Keratinocyte (primary cell): Measurements from ENCODE around the gene YAF2. TPM values are rescaled to one million over a fixed set of nuclear protein-coding genes. Genes with fewer than 3 reads are reported as not detected.

Experiments used
- DNase-seq: peaks from one replicate; pipeline ENCODE4 v3.0.0-alpha.2; 2011; ENCODE audit warnings: low read depth, missing footprints, low spot score
- FAIRE-seq: peaks from 2 replicates; lab custom pipeline; 2011; peaks lifted over from hg19 to GRCh38; lab: Jason Lieb, UNC
- H2AFZ ChIP-seq: 2 replicates; pipeline ENCODE4 v1.6.0; 2012; ENCODE audit warnings: low read length, control low read depth, inconsistent platforms; ENCODE audit not compliant: control insufficient read depth
- H3K27ac ChIP-seq: 2 replicates; pipeline ENCODE4 v1.5.1; 2011; ENCODE audit warnings: low read length; ENCODE audit not compliant: control insufficient read depth, insufficient read depth
- H3K27me3 ChIP-seq: 3 replicates; pipeline ENCODE4 v1.6.0; 2011; ENCODE audit warnings: low read length; ENCODE audit not compliant: control insufficient read depth, insufficient read depth; ENCODE audit errors: extremely low read depth
- H3K36me3 ChIP-seq, 2 experiments: 2 replicates in 1 of 2; 3 replicates in 1 of 2; pipeline ENCODE4 v1.5.1; 2011; ENCODE audit warnings: low read length in 2 of 2, mild to moderate bottlenecking in 1 of 2; ENCODE audit not compliant: control insufficient read depth in 2 of 2, insufficient read depth in 2 of 2; ENCODE audit errors: extremely low read depth in 1 of 2
- H3K4me1 ChIP-seq: 3 replicates; pipeline ENCODE4 v1.5.1; 2011; ENCODE audit warnings: low read length; ENCODE audit not compliant: control insufficient read depth, insufficient read depth; ENCODE audit errors: extremely low read depth
- H3K4me2 ChIP-seq: 3 replicates; pipeline ENCODE4 v1.6.0; 2011; ENCODE audit warnings: low read depth, low read length; ENCODE audit not compliant: control insufficient read depth, insufficient read depth; ENCODE audit errors: extremely low read depth
- H3K4me3 ChIP-seq, 3 experiments: fragments of 200-600 bp in 1 of 3; sonication (generic) in 1 of 3; 2 replicates in 2 of 3; 3 replicates in 1 of 3; pipeline ENCODE4 v1.5.1; 2011 to 2016; ENCODE audit warnings: low read length in 3 of 3, mild to moderate bottlenecking in 3 of 3, control low read depth in 2 of 3, inconsistent platforms in 1 of 3, low read depth in 1 of 3, mixed read lengths in 1 of 3, mixed run types in 1 of 3, moderate library complexity in 1 of 3; ENCODE audit not compliant: control insufficient read depth in 2 of 3, insufficient read depth in 2 of 3; ENCODE audit errors: extremely low read depth in 1 of 3
- H3K79me2 ChIP-seq: 2 replicates; pipeline ENCODE4 v1.6.0; 2012; ENCODE audit warnings: low read length; ENCODE audit not compliant: control insufficient read depth, insufficient read depth
- H3K9ac ChIP-seq: 3 replicates; pipeline ENCODE4 v1.6.0; 2011; ENCODE audit warnings: low read length; ENCODE audit not compliant: control insufficient read depth, insufficient read depth; ENCODE audit errors: extremely low read depth
- H3K9me1 ChIP-seq: 3 replicates; pipeline ENCODE4 v1.6.0; 2011; ENCODE audit warnings: low read length; ENCODE audit not compliant: control insufficient read depth, insufficient read depth; ENCODE audit errors: extremely low read depth
- H3K9me3 ChIP-seq: 2 replicates; pipeline ENCODE4 v1.5.1; 2012; ENCODE audit warnings: low read depth, low read length; ENCODE audit not compliant: control insufficient read depth
- H4K20me1 ChIP-seq: 3 replicates; pipeline ENCODE4 v1.6.0; 2011; ENCODE audit warnings: low read length; ENCODE audit not compliant: control insufficient read depth, insufficient read depth; ENCODE audit errors: extremely low read depth
- EZH2 ChIP-seq: IDR thresholded peaks from one replicate; pipeline ENCODE4 v1.6.1; 2012; ENCODE audit warnings: inconsistent platforms, mild to moderate bottlenecking, low read length, moderate library complexity
- dilution Hi-C: fragments of 300-500 bp; cut with MboI; formaldehyde crosslinking; loops from one replicate; pipeline ENCODE4 v1.7.0; 2020; ENCODE audit warnings: low sequenced_read_pairs; ENCODE audit not compliant: extremely low pct_ligation_motif_present
- polyA plus RNA-seq, 5 experiments: library from polyadenylated mRNA; depleted of rRNA in 3 of 5; stranded (reverse) in 3 of 5; stranded (forward) in 1 of 5; unstranded in 1 of 5; fragments of >200 nt; gene quantifications; 1 replicate in 1 of 5; 2 replicates in 3 of 5; 3 replicates in 1 of 5; pipeline versions ENCODE4 v1.2.1 to v1.2.3, GENCODE V29; 2011 to 2012; ENCODE audit warnings: missing spikeins in 2 of 5, low read depth in 1 of 5, low replicate concordance in 1 of 5
- TF ChIP-seq, protein P1 (sequence below), 3 experiments: IDR thresholded peaks in 1 of 3; conservative IDR thresholded peaks in 1 of 3; optimal IDR thresholded peaks in 1 of 3; 2 replicates in 2 of 3; 3 replicates in 1 of 3; pipeline versions ENCODE3 to v1.5.1; 2011; ENCODE audit warnings: low read length in 3 of 3, mild to moderate bottlenecking in 3 of 3, moderate library complexity in 2 of 3, control low read depth in 1 of 3, inconsistent platforms in 1 of 3; ENCODE audit not compliant: insufficient read depth in 2 of 3; ENCODE audit errors: extremely low read depth in 1 of 3

YAF2 gene
- polyA plus RNA-seq, 1 donor (not counting 4 experiments of a cell fraction or from before 2014, with no cell fraction given), result 15.3 TPM

DNA sequence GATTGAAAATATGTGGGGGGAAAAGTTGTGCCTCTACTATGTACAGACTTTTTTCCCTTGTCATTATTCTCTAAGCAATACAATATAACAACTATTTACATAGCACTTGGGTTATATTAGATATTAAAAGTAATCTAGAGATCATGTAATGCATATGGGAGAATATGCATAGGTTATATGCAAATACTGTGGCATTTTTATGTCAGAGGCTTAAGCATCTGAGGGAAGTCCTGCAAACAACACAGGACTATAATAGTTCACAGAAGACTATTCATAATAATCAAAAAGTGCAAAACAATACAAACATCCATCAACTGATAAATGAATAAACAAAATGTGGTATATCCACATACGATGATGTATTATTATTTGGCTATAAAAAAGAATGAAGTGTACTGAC is 33.7 kb downstream of the YAF2 start:
- DNase-seq, result no peak
- Histone ChIP-seq H3K9ac (no peak overlapping the region), H3K4me3 (no peak overlapping the region), H3K27ac (no peak overlapping the region), H3K4me1 (no peaks in the 10 kb centered on the region), H3K36me3 (no peaks in the 10 kb centered on the region), H3K4me2 (no peak overlapping the region), H4K20me1 (no peaks in the 10 kb centered on the region), H2AFZ (no peak overlapping the region), H3K27me3 (no peaks in the 10 kb centered on the region), H3K9me3 (no peaks in the 10 kb centered on the region), H3K9me1 (no peaks in the 10 kb centered on the region), H3K79me2 (no peaks in the 10 kb centered on the region)
- no peak for TF ChIP-seq EZH2
- TF ChIP-seq, protein P1, sequence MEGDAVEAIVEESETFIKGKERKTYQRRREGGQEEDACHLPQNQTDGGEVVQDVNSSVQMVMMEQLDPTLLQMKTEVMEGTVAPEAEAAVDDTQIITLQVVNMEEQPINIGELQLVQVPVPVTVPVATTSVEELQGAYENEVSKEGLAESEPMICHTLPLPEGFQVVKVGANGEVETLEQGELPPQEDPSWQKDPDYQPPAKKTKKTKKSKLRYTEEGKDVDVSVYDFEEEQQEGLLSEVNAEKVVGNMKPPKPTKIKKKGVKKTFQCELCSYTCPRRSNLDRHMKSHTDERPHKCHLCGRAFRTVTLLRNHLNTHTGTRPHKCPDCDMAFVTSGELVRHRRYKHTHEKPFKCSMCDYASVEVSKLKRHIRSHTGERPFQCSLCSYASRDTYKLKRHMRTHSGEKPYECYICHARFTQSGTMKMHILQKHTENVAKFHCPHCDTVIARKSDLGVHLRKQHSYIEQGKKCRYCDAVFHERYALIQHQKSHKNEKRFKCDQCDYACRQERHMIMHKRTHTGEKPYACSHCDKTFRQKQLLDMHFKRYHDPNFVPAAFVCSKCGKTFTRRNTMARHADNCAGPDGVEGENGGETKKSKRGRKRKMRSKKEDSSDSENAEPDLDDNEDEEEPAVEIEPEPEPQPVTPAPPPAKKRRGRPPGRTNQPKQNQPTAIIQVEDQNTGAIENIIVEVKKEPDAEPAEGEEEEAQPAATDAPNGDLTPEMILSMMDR (optimal IDR thresholded peaks at IDR 0.05 in 1 of 3, IDR thresholded peaks at IDR 0.05 in 1 of 3, conservative IDR thresholded peaks at IDR 0.05 in 1 of 3; ENCODE audit: extremely low read depth in 1 of 3, insufficient read depth in 2 of 3, low read length in 3 of 3), result no peak
- dilution Hi-C loops, result no loop called here
- no peak for FAIRE-seq

DNA sequence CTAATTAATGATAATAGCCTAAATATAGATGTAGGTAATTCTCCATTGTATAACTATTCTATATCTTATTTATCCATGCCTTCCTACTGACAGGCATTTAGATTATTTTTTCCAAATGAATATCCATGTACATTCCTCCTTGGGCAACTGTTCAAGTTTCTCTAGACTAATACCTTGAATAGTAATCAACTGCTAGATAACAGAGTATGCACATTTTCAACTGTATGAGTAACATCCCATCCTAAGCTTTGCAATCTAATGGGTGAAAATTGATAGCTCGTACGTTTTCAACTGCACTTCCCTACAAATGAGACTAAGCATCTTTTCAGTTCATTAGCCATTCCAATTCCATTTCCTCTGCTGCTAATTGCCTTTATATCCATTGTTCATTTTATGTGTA is 37.0 kb downstream of the YAF2 start:
- Histone ChIP-seq H3K4me2 (no peak overlapping the region), H3K79me2 (no peaks in the 10 kb centered on the region), H3K27ac (no peak overlapping the region), H3K27me3 (no peaks in the 10 kb centered on the region), H3K36me3 (no peaks in the 10 kb centered on the region), H3K9me3 (no peaks in the 10 kb centered on the region), H3K4me1 (no peaks in the 10 kb centered on the region), H3K9me1 (no peaks in the 10 kb centered on the region), H3K4me3 (no peak overlapping the region), H2AFZ (no peak overlapping the region), H4K20me1 (no peaks in the 10 kb centered on the region), H3K9ac (no peak overlapping the region)
- DNase-seq (no peak), FAIRE-seq (no peak)
- TF ChIP-seq, protein P1 (optimal IDR thresholded peaks at IDR 0.05 in 1 of 3, IDR thresholded peaks at IDR 0.05 in 1 of 3, conservative IDR thresholded peaks at IDR 0.05 in 1 of 3; ENCODE audit: extremely low read depth in 1 of 3, insufficient read depth in 2 of 3, low read length in 3 of 3), result no peak
- TF ChIP-seq EZH2, result no peak
- dilution Hi-C loops, result no loop called here
